ENCODE results near the gene ICAM1. TPM values are rescaled to one million over a fixed set of nuclear protein-coding genes. Genes with fewer than 3 reads are reported as not detected.

Gene ICAM1, protein sequence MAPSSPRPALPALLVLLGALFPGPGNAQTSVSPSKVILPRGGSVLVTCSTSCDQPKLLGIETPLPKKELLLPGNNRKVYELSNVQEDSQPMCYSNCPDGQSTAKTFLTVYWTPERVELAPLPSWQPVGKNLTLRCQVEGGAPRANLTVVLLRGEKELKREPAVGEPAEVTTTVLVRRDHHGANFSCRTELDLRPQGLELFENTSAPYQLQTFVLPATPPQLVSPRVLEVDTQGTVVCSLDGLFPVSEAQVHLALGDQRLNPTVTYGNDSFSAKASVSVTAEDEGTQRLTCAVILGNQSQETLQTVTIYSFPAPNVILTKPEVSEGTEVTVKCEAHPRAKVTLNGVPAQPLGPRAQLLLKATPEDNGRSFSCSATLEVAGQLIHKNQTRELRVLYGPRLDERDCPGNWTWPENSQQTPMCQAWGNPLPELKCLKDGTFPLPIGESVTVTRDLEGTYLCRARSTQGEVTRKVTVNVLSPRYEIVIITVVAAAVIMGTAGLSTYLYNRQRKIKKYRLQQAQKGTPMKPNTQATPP
- total RNA-seq: 36.0 and 177 TPM in 2 replicates

DNA sequence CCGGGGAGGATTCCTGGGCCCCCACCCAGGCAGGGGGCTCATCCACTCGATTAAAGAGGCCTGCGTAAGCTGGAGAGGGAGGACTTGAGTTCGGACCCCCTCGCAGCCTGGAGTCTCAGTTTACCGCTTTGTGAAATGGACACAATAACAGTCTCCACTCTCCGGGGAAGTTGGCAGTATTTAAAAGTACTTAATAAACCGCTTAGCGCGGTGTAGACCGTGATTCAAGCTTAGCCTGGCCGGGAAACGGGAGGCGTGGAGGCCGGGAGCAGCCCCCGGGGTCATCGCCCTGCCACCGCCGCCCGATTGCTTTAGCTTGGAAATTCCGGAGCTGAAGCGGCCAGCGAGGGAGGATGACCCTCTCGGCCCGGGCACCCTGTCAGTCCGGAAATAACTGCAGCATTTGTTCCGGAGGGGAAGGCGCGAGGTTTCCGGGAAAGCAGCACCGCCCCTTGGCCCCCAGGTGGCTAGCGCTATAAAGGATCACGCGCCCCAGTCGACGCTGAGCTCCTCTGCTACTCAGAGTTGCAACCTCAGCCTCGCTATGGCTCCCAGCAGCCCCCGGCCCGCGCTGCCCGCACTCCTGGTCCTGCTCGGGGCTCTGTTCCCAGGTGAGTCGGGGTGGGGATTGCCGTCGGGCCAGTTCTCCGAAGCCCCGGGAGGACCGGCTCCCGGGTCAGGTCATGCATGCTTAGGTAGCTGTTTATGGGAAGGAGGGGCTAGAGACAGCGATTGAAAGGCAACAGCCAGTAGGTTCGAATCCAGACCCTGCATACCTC lies at the start of gene ICAM1:
Gene ICAM1 (plus strand): TSS at position 505 of the 779 bp plus-strand sequence. CDS start 40 bp downstream, at position 545.

DNA sequence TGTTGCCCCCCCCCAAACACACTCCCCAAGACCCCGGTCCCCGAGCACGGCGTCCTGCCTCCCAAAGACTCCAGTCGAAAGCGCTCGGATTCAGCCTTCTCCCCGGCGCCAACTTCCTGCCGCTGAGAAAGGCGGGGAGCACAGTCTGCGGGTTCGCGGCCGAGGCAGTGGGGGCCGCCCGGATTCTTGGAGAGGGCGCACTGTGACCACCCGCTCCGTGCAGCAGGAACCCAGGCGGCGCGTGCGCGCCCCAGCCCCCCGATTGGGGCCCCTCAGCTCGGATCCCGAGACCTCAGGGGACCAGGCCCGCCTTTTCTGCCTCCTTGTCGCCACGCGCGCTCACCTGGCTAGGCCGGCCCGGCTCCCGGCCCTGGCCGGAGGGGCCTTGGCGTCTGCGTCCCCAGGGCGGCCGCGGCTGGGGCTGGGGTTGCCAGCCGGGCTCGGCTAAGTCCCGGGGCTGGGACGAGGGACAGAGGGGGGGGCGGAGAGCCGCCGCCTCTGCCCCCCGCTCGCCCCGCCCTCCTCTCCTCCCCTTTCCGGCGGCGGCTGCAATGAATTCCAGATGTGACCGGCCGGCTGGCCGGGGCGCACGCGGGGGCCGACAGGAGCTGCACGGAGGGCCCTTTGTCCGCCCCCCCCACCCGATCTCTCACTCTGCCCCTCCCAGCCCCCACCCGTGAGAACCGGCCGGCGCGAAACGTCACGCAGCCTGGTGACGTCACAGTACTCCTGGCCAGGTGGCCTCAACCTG lies 39.9 kb upstream of the ICAM1 start, which contains the start of gene S1PR2:
Gene S1PR2 (minus strand): TSS at position 471 of the 751 bp plus-strand sequence. CDS start 6,426 bp downstream, outside the sequence.

DNA sequence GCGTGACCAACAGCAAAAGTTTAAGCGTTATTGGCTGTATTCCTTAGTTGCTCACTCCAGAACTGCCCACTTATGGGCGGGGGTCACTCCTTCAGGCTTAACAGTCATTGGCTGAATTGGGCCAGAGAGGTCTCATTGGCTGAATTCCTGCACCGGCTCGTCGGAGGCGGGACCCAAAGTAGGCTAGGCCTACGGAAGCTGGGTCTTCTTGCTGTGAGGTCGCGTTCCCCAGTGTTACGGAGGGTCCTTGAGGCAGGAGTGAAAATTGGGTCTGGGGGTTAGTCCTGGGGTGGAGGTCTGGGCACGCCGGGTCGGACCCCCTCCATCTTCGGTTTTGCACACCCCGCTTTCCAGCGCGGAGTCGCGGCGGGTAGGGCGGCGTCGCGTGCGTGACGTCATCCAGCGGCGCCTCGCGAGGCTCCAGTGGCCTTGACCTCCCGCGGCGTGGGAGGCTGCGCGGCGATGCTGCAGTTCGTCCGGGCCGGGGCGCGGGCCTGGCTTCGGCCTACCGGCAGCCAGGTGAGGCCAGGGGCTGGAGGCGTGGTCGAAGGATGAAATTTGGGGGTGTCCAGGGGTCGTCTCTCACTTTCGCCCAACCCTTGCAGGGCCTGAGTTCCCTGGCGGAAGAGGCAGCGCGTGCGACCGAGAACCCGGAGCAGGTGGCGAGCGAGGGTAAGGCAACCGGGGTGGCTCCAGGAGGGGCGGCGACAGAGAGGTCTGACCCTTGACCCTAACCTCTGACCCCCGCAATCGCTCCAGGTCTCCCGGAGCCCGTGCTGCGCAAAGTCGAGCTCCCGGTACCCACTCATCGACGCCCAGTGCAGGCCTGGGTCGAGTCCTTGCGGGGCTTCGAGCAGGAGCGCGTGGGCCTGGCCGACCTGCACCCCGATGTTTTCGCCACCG lies 18.9 kb upstream of the ICAM1 start, which contains the start of gene MRPL4:
Gene MRPL4 (plus strand): TSS at position 423 of the 903 bp plus-strand sequence. CDS start 40 bp downstream, at position 463.

DNA sequence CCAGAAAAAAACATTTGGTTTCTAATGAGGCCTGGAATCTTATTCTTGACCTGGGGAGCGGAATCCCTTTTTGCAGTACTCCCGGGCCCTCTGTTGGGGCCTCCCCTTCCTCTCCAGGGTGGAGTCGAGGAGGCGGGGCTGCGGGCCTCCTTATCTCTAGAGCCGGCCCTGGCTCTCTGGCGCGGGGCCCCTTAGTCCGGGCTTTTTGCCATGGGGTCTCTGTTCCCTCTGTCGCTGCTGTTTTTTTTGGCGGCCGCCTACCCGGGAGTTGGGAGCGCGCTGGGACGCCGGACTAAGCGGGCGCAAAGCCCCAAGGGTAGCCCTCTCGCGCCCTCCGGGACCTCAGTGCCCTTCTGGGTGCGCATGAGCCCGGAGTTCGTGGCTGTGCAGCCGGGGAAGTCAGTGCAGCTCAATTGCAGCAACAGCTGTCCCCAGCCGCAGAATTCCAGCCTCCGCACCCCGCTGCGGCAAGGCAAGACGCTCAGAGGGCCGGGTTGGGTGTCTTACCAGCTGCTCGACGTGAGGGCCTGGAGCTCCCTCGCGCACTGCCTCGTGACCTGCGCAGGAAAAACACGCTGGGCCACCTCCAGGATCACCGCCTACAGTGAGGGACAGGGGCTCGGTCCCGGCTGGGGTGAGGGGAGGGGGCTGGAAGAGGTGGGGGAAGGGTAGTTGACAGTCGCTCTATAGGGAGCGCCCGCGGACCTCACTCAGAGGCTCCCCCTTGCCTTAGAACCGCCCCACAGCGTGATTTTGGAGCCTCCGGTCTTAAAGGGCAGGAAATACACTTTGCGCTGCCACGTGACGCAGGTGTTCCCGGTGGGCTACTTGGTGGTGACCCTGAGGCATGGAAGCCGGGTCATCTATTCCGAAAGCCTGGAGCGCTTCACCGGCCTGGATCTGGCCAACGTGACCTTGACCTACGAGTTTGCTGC lies 16.1 kb downstream of the ICAM1 start, which contains the start of gene ICAM4:
Gene ICAM4 (plus strand): TSS at position 153 of the 935 bp plus-strand sequence. CDS start 58 bp downstream, at position 211.

DNA sequence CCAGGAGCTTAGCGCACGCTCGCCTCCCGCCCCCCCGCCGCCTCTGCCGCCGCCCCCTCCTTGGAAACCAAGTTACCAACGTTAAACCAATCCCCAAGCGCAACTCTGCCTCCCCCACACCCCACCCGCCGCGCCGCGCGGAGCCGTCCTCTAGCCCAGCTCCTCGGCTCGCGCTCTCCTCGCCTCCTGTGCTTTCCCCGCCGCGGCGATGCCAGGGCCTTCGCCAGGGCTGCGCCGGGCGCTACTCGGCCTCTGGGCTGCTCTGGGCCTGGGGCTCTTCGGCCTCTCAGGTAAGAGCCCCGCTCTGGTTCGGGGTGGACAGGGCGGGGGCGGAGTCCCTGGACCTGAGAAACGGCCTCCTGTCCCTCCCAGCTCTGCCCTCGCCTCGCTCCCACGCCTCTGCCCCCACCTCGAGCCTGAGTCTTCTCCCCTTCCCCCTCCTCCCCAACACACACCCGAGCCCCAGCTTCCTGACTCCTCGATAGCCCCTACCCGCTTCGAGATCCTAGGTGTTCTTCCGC lies 19.0 kb downstream of the ICAM1 start, which contains the start of gene ICAM5:
Gene ICAM5 (plus strand): TSS at position 117 of the 521 bp plus-strand sequence. CDS start 92 bp downstream, at position 209.

DNA sequence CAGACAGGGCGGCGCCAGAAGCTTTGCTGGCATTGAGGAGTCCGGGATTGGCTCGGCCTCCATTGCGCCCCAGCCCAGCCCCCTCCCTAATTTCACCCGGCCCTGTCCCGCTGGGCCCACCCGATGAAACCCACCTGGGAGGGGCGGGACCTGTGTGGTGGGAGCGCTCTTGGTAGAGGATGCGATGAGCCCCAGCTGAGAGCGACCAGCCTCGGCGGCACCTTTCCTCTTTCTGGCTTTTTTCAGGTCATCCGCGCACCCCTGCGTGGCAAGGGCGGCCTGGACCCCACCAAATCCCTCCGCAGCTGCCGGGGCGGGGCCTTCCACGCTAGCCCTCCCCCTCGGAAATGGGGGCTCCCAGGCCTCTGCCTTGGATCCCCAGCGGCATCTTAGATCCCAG lies 38.5 kb downstream of the ICAM1 start, which contains the start of gene ZGLP1:
Gene ZGLP1 (minus strand): TSS at position 393 of the 400 bp plus-strand sequence.

DNA sequence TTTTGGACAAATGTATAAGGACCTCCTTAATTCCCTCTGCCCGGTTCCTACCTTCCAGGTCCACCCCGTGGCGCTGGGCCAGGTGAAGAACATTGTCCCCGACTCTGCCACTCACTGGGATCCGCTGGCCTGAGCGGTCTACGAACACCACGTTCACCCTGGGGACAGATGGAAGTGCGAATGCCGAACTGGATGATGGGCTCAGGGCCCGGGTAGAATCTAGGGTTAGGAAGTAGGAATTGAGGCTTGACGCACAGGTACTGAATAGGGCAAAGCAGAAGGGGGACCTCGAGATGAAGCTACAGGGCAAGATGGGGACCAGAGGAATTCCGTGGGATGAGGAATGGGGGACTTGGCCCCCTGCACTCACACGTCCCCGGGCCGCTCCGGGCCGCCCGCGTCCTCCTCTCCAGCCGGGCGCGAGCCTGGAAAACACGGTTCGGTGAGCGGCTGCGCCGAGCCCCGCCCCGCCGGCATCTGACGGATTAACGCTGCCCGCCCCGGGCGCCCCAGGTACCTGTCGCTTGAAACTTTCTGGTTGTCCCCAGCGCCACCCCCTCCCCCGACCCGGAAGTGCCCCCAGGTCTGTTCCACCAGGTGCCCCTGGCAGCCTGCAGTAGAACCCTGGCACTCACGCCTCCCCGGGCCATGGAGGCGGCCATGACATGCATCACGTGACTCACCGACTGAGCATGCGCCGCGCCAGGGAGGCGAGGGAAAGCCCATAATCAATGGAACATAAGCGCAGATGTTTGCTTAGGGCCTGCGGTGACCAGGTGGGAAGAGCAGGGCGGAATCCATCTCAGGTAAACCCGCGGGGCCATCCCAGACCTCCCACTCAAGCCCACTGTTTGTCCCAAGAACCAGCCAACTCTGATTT lies 44.7 kb downstream of the ICAM1 start, which contains the start of gene FDX2:
Gene FDX2 (minus strand): TSS at position 681 of the 880 bp plus-strand sequence. CDS start 19 bp downstream, at position 662.

DNA sequence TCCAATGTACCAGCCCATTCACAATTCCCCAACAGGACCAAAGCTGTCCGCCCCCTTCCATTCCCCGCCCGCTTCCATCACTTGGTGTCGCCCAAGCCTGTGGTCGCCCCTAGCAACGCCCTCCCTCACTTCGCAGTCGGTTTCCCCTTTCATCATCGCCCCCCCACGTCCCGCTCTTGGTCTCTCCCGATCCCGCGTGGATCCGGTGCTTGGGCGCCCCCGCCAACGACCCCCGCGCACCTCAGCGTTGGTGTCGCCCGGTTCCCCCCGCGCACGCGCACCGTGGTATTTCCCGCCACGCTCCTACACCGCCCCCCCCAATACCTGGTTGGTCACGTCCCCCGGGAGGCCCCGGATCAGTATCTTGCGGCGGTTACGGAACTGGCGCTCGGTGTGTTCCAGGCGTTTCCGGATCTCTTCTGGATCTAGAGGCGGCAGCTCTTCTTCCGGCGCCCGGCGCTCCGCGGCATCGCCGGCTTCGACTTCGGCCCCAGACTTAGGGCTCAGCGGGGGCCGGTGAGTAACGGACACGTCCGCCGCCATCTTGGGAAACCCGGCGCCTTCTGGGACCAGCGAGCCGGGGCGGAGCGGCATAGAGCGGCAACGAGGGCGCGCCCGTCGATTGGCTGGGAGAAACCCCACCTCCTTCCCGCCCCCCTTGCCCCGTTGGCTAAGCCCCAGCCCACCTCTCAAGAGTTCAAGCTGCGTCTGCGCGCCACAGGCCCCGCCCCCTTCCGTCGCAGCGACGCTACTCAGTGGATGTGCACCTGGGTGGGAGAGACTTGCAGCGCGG lies 62.2 kb downstream of the ICAM1 start, which contains the start of gene RAVER1:
Gene RAVER1 (minus strand): TSS at position 565 of the 793 bp plus-strand sequence. CDS start 22 bp downstream, at position 543.

Other genes with a start within 250 kb of the ICAM1 start
- gene SHFL, start 184.8 kb upstream of the ICAM1 start, total RNA-seq: 19.1 and 28.4 TPM in 2 replicates
- 0.13 and 0.80 TPM in 2 replicates for gene ANGPTL6, start 168.4 kb upstream of the ICAM1 start, total RNA-seq
- 37.5 and 38.7 TPM in 2 replicates for gene PPAN, start 164.8 kb upstream of the ICAM1 start, total RNA-seq
- 1.8 and 6.6 TPM in 2 replicates for gene P2RY11, start 159.4 kb upstream of the ICAM1 start, total RNA-seq
- gene EIF3G, start 151.2 kb upstream of the ICAM1 start, total RNA-seq: 269 and 279 TPM in 2 replicates
- gene DNMT1, start 76.2 kb upstream of the ICAM1 start, total RNA-seq: 99.0 and 101 TPM in 2 replicates
- gene S1PR2, start 39.8 kb upstream of the ICAM1 start, total RNA-seq: 21.7 and 69.8 TPM in 2 replicates
- 93.2 and 98.0 TPM in 2 replicates for gene MRPL4, start 18.9 kb upstream of the ICAM1 start, total RNA-seq
- gene ICAM4, start 15.8 kb downstream of the ICAM1 start, total RNA-seq: 3.4 and 9.3 TPM in 2 replicates
- gene ICAM5, start 18.8 kb downstream of the ICAM1 start, total RNA-seq: 16.4 and 26.7 TPM in 2 replicates
- gene ZGLP1, start 38.7 kb downstream of the ICAM1 start, total RNA-seq: 0.32 and 0.52 TPM in 2 replicates
- gene FDX2, start 44.9 kb downstream of the ICAM1 start, total RNA-seq: 17.3 and 45.3 TPM in 2 replicates
- 38.0 and 49.8 TPM in 2 replicates for gene RAVER1, start 62.4 kb downstream of the ICAM1 start, total RNA-seq
- 4.2 and 6.7 TPM in 2 replicates for gene ICAM3, start 68.5 kb downstream of the ICAM1 start, total RNA-seq
- 75.8 and 80.0 TPM in 2 replicates for gene TYK2, start 109.5 kb downstream of the ICAM1 start, total RNA-seq
- 122 and 193 TPM in 2 replicates for gene CDC37, start 132.4 kb downstream of the ICAM1 start, total RNA-seq
- 5.7 and 11.7 TPM in 2 replicates for gene PDE4A, start 149.4 kb downstream of the ICAM1 start, total RNA-seq
- 69.4 and 99.2 TPM in 2 replicates for gene KEAP1, start 232.2 kb downstream of the ICAM1 start, total RNA-seq
- gene S1PR5, start 246.3 kb downstream of the ICAM1 start, total RNA-seq: 0.16 and 3.4 TPM in 2 replicates

All from epithelial cell of alveolus of lung (primary cell).